AG08395 (cell line): ENCODE results near the gene TRAM2.
"Not testable (repeated sequence)": the region's sequence is repeated elsewhere in the genome, so short reads cannot be mapped to it uniquely, and the experiment has no call there.

ENCODE experiments used
- DNase-seq: peaks from one replicate; pipeline ENCODE4 v3.0.0; 2012; ENCODE audit warnings: mixed read lengths, low spot score

TRAM2 gene

GRCh38 chr6:52491203-52492069, 85.4 kb downstream of the TRAM2 start:
- DNase-seq, result peak; percentile 55

GRCh38 chr6:52489881-52490280, 87.0 kb downstream of the TRAM2 start:
- no peak for DNase-seq

- DNase-seq, result no peak
Observed at GRCh38 chr6:52483671-52484003, 93.2 kb downstream of the TRAM2 start.

GRCh38 chr6:52482903-52483670, 93.8 kb downstream of the TRAM2 start:
- DNase-seq, result no peak

GRCh38 chr6:52475307-52475706, 101.6 kb downstream of the TRAM2 start:
- no peak for DNase-seq

DNA sequence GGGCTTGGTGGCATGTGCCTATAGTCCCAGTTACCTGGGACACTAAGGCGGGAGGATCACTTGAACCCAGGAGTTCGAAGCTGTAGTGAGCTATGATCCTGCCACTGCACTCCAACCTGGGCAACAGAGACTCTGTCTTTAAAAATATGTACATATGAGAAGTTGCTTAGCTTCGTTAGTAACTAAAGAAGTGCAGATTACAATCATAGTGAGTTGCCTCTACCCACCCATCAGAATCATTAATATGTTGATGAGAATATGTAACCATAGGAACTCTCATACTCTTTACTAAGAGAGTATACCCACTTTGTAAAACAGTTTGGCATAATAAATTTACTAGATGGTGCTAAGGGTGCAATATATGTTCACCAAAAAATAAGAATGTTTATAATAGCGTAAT, 102.7 kb downstream of the TRAM2 start:
- DNase-seq, result no peak

GRCh38 chr6:52461194-52461593, 115.7 kb downstream of the TRAM2 start:
- not testable (repeated sequence) for DNase-seq

DNA sequence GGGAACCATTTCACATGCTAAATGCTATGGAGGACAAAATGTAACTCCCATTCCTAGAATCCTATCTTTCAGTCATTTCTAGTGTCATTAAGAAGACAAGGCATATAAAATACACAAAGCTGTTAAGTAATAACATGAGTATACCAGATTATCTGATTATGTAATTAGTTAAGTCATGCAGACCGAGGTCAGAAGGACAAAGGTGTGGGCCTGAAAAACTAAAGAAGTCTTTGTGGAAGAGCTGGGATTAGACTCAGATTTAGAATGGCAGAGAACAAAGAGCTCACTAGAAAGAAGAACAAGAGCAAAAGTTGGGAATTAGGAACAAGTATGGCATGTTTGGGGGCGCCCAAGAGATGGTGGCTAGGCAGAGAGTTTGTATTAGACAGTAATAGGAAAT, 119.8 kb downstream of the TRAM2 start:
- DNase-seq, result no peak

GRCh38 chr6:52454556-52454955, 122.3 kb downstream of the TRAM2 start:
- no peak for DNase-seq
